Upper lobe of right lung (tissue), 1 donor: ENCODE results near the gene RPGRIP1L. TPM values are rescaled to one million over a fixed set of nuclear protein-coding genes. Genes with fewer than 3 reads are reported as not detected.

Source experiments
- ATAC-seq: fragments of 200-7000 bp; cut with Tn5 transposase; one replicate; pipeline ENCODE4 v1.9.1; 2020; ENCODE audit warnings: mild to moderate bottlenecking, moderate library complexity
- DNase-seq: peaks from one replicate; pipeline ENCODE4 v3.0.0-alpha.2; 2020
- H3K27ac ChIP-seq: fragments of 200-600 bp; one replicate; pipeline ENCODE4 v1.8.0; 2022
- H3K27me3 ChIP-seq: fragments of 200-600 bp; one replicate; pipeline ENCODE4 v1.8.0; 2022; ENCODE audit warnings: mild to moderate bottlenecking
- H3K36me3 ChIP-seq: fragments of 200-600 bp; one replicate; pipeline ENCODE4 v1.8.0; 2022
- H3K4me1 ChIP-seq: fragments of 200-600 bp; one replicate; pipeline ENCODE4 v1.8.0; 2022
- H3K4me3 ChIP-seq: fragments of 200-600 bp; one replicate; pipeline ENCODE4 v1.8.0; 2022; ENCODE audit warnings: mild to moderate bottlenecking
- H3K9me3 ChIP-seq: fragments of 200-600 bp; one replicate; pipeline ENCODE4 v1.8.0; 2022
- intact Hi-C: fragments of 100-400 bp; cut with DNase I; formaldehyde crosslinking; loops from one replicate; pipeline ENCODE4 v1.11.0; 2022
- total RNA-seq: library from RNA; stranded (reverse); fragmentation: NEBNext Ultra II Directional; extraction: Animal tissue kit (Norgen Biotek cat#: 25700); gene quantifications from one replicate; pipeline ENCODE4 v1.2.1, GENCODE V29; 2021
- TF ChIP-seq, protein P1 (sequence below): fragments of 200-600 bp; IDR thresholded peaks from one replicate; pipeline ENCODE4 v1.8.0; 2022; ENCODE audit warnings: antibody characterized with exemption
- donor health status: DM: no; HTN: yes; CAD: no; lungs with severe emphysema.

RPGRIP1L gene
- total RNA-seq, 1 donor from 2014 or later, result 3.5 TPM

DNA sequence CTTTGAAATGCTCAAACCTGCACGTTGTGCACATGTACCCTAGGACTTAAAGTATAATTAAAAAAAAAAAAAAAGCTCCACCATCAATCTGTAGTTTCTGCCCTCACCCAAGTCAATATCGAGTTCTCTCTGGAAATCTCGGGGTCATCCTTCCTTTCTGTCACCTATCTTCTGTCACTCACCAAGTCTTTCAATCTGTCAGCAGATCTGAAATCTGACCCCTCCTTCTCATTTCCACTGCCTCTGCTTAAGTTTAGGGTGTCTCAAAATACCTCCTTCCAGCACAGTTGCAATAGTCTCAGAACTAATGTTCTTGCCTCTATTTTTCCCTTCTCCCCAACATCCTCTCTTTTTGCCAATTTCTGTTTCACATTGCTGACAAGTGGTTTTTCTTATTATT is 32.6 kb upstream of the RPGRIP1L start:
- Histone ChIP-seq H3K4me3 (no peak overlapping the region), H3K27ac (no peak overlapping the region), H3K4me1 (peaks cover 14% of the 10 kb centered on the region), H3K36me3 (no peaks in the 10 kb centered on the region), H3K27me3 (no peaks in the 10 kb centered on the region), H3K9me3 (no peaks in the 10 kb centered on the region)
- DNase-seq (no peak), ATAC-seq (no peak)
- intact Hi-C loops, result no loop called here
- TF ChIP-seq, protein P1, sequence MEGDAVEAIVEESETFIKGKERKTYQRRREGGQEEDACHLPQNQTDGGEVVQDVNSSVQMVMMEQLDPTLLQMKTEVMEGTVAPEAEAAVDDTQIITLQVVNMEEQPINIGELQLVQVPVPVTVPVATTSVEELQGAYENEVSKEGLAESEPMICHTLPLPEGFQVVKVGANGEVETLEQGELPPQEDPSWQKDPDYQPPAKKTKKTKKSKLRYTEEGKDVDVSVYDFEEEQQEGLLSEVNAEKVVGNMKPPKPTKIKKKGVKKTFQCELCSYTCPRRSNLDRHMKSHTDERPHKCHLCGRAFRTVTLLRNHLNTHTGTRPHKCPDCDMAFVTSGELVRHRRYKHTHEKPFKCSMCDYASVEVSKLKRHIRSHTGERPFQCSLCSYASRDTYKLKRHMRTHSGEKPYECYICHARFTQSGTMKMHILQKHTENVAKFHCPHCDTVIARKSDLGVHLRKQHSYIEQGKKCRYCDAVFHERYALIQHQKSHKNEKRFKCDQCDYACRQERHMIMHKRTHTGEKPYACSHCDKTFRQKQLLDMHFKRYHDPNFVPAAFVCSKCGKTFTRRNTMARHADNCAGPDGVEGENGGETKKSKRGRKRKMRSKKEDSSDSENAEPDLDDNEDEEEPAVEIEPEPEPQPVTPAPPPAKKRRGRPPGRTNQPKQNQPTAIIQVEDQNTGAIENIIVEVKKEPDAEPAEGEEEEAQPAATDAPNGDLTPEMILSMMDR, result no peak

DNA sequence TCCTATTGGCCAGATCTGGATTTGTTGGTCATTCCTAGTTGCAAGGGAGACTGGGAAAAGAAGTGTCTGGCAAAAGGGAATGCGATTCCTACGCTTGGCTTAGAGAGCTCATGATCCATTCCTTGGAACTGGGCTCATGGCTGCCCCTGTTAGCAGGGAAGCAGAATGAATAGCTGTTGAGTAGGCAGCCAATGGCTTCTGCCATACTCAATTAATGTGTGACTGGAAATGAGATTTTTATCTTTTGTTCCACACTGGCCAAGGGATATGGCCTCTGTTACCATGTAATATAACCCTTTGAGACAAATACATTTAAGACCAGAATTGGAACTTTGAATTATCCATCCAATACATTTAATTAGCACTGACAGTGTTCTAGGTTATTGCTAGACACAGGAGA is 31.2 kb upstream of the RPGRIP1L start:
- ATAC-seq (no peak), DNase-seq (no peak)
- H3K27me3 ChIP-seq, result no peaks in the 10 kb centered on the region
- no peaks in the 10 kb centered on the region for H3K9me3 ChIP-seq
- intact Hi-C loops, result no loop called here
- no peak overlapping the region for H3K4me3 ChIP-seq
- H3K36me3 ChIP-seq, result no peaks in the 10 kb centered on the region
- TF ChIP-seq, protein P1, result no peak
- no peak overlapping the region for H3K27ac ChIP-seq
- peaks cover 14% of the 10 kb centered on the region for H3K4me1 ChIP-seq

DNA sequence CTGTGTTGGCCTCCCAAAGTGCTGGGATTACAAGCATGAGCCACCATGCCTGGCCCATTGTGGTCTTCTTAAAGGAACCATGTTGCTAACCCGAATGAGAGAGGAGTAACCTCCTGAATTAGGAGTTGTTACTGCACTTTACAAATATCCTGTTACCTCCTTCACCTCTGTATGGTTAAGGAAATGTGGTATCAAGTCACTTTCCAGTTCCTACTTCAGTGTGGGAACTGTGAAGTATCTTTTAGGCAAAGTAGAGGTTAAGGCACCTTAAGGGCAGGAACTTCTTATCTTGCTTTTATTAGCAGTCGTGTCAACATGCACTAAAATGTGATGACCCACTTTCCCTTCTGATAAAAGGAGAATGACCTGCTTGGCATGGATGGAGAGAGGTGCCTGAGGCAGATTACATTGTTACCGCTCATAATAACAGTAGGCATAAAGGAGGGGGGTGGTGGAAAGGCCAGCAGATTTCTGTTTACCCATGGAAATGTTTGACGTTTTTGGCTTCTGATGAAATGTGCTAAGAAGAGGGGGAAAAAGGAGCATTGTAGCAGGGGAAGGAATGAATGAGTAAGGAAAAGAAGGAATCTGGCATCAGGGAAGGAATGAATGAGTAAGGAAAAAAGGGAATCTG is 28.8 kb upstream of the RPGRIP1L start:
- H3K36me3 ChIP-seq, result no peaks in the 10 kb centered on the region
- H3K4me3 ChIP-seq, result no peak overlapping the region
- H3K9me3 ChIP-seq, result no peaks in the 10 kb centered on the region
- H3K4me1 ChIP-seq, result peaks cover 14% of the 10 kb centered on the region
- intact Hi-C loops, result no loop called here
- TF ChIP-seq, protein P1, result no peak
- H3K27ac ChIP-seq, result no peak overlapping the region
- peak; percentile 75 for ATAC-seq
- DNase-seq, result no peak
- no peaks in the 10 kb centered on the region for H3K27me3 ChIP-seq

DNA sequence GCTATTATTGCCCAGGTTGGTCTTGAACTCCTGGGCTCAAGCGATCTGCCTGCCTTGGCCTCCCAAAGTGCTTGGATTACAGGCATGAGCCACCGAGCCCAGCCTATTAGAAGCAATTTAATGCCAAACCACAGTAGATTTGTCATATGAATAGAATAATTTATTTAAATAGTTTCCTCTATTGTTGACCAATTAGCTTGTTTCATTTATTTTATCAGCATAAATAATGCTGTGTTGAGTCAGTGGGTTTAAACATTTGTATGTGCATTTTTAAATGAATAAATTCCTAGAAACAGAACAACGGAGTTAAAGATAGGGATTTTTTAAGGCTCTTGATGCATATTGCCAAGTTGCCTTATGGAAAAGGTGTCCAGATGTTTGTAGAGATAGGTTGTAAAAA is 27.0 kb upstream of the RPGRIP1L start:
- ATAC-seq (no peak), DNase-seq (no peak)
- TF ChIP-seq, protein P1, result no peak
- Histone ChIP-seq H3K4me1 (peaks cover 22% of the 10 kb centered on the region), H3K9me3 (no peaks in the 10 kb centered on the region), H3K27ac (no peak overlapping the region), H3K27me3 (no peaks in the 10 kb centered on the region), H3K36me3 (no peaks in the 10 kb centered on the region), H3K4me3 (no peak overlapping the region)
- intact Hi-C loops, result no loop called here

DNA sequence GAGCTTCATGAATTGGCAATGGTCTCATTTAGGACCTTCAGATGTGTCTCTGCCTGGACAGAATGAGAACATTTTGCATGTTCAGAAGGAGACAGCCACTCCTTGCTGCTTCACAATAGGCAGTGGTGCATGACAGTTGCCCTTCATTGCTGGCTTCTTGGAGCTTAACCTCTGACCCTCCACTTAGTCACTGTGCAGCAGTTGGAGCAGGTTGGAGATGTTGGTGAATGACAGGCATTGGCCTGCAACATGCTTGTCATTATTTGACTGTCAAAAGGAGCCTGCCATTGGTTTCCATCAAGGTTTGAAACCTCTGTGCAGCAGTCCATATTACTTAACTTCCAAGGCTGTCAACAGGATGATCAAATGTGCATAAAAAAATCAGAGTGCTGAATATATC is 23.0 kb upstream of the RPGRIP1L start:
- intact Hi-C loops, result no loop called here
- TF ChIP-seq, protein P1, result no peak
- no peak for ATAC-seq
- Histone ChIP-seq H3K36me3 (no peaks in the 10 kb centered on the region), H3K27me3 (no peaks in the 10 kb centered on the region), H3K4me1 (peaks cover 12% of the 10 kb centered on the region), H3K9me3 (no peaks in the 10 kb centered on the region), H3K27ac (no peak overlapping the region), H3K4me3 (no peak overlapping the region)
- DNase-seq, result no peak

DNA sequence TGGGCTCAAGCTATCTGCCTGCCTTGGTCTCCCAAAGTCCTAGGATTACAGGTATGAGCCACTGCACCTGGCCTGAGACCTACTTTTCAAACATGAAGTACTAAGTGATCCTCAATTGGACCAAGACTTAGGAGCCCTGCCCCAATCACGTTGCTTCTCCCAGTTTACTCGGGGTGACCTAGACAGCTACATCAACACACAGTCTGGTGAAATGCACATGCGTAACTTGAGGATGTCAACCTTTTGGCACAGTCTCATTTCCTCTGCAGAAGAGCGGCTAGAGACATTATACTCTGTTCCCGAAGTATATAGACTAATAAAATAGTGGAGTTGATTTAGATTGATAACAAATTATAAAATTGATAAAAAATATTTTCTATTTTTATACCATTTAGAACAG is 17.4 kb upstream of the RPGRIP1L start:
- Histone ChIP-seq H3K9me3 (no peaks in the 10 kb centered on the region), H3K27me3 (no peaks in the 10 kb centered on the region), H3K4me1 (peaks cover 6% of the 10 kb centered on the region), H3K4me3 (no peak overlapping the region), H3K27ac (no peak overlapping the region), H3K36me3 (no peaks in the 10 kb centered on the region)
- intact Hi-C loops, result no loop called here
- TF ChIP-seq, protein P1, result no peak
- ATAC-seq (no peak), DNase-seq (no peak)
